ENCODE results near the gene LLGL1. TPM values are rescaled to one million over a fixed set of nuclear protein-coding genes. Genes with fewer than 3 reads are reported as not detected.
"Not testable (repeated sequence)": the region's sequence is repeated elsewhere in the genome, so short reads cannot be mapped to it uniquely, and the experiment has no call there.

The LLGL1 gene
- total and polyA plus RNA-seq, 11 donors: 5.3 to 20.7 (median 9.0) TPM

- Histone ChIP-seq H3K4me3 (no peak overlapping the region), H3K9me3 (no peaks in the 10 kb centered on the region), H3K27ac (no peak overlapping the region), H3K4me1 (peaks cover 0 to 48% (median 17%) of the 10 kb centered on the region in 12 donors), H3K36me3 (peaks cover 0 to 92% (median 75%) of the 10 kb centered on the region in 9 donors), H3K27me3 (no peaks in the 10 kb centered on the region)
- ATAC-seq: peak in 1 of 4 donors; percentile 25
- no peak for DNase-seq
- TF ChIP-seq CTCF (IDR thresholded peaks at IDR 0.05) (no peak), POLR2A (IDR thresholded peaks at IDR 0.05) (no peak)
- intact Hi-C loops (cut with DNase I): no loop called here
- 66 to 83% (median 75%) methylated on average over 2 of the region's 2 CpGs for WGBS, 4 donors
Measured at GRCh38 chr17:18205861-18206260, 19.6 kb upstream of the LLGL1 start.

- Histone ChIP-seq H3K27me3 (no peaks in the 10 kb centered on the region), H3K4me3 (no peak overlapping the region), H3K27ac (no peak overlapping the region), H3K9me3 (no peaks in the 10 kb centered on the region), H3K4me1 (peaks cover 0 to 38% (median 9%) of the 10 kb centered on the region in 12 donors), H3K36me3 (peaks cover 0 to 92% (median 75%) of the 10 kb centered on the region in 9 donors)
- intact Hi-C loops (cut with DNase I): no loop called here
- TF ChIP-seq POLR2A (IDR thresholded peaks at IDR 0.05): no peak
- TF ChIP-seq CTCF (IDR thresholded peaks at IDR 0.05): no peak
- DNase-seq (no peak), ATAC-seq (no peak)
Measured at GRCh38 chr17:18206962-18207361, 18.5 kb upstream of the LLGL1 start.

- intact Hi-C loops (cut with DNase I): no loop called here
- Histone ChIP-seq H3K36me3 (peaks cover 0 to 83% (median 75%) of the 10 kb centered on the region in 9 donors), H3K27ac (no peak overlapping the region), H3K4me3 (no peak overlapping the region), H3K4me1 (peaks cover 0 to 27% (median 8%) of the 10 kb centered on the region in 12 donors), H3K9me3 (no peaks in the 10 kb centered on the region), H3K27me3 (no peaks in the 10 kb centered on the region)
- ATAC-seq: no peak
- WGBS, 4 donors: 86 to 88% (median 87%) methylated on average over 19 of the region's 19 CpGs
- no peak for DNase-seq
- TF ChIP-seq CTCF (IDR thresholded peaks at IDR 0.05): no peak
- TF ChIP-seq POLR2A (IDR thresholded peaks at IDR 0.05): no peak
Measured at GRCh38 chr17:18208092-18208491, 17.3 kb upstream of the LLGL1 start.

GRCh38 chr17:18213666-18214270 lies 11.7 kb upstream of the LLGL1 start:
- no peak overlapping the region for H3K4me3 ChIP-seq
- intact Hi-C loops (cut with DNase I): loop anchor here in 3 of 10 donors (10.0 kb wide), 2 partner anchors 69 to 101 kb away; partner anchors contain the start of genes SMCR8 (in 1 of the 3) and TOP3A (in 1 of the 3)
- TF ChIP-seq CTCF (IDR thresholded peaks at IDR 0.05): no peak
- no peak for TF ChIP-seq POLR2A (IDR thresholded peaks at IDR 0.05)
- no peaks in the 10 kb centered on the region for H3K27me3 ChIP-seq
- H3K4me1 ChIP-seq: peaks cover 0 to 9% (median 0%) of the 10 kb centered on the region in 12 donors
- H3K36me3 ChIP-seq: peaks cover 0 to 32% (median 25%) of the 10 kb centered on the region in 9 donors
- DNase-seq (no peak), ATAC-seq (no peak)
- WGBS, 4 donors: 63 to 64% (median 64%) methylated on average over 7 of the region's 7 CpGs
- no peaks in the 10 kb centered on the region for H3K9me3 ChIP-seq
- no peak overlapping the region for H3K27ac ChIP-seq

- not testable (repeated sequence) for H3K4me3 ChIP-seq, H3K27ac ChIP-seq, H3K27me3 ChIP-seq, ATAC-seq, DNase-seq, H3K36me3 ChIP-seq, H3K9me3 ChIP-seq
- intact Hi-C loops (cut with DNase I): loop anchor here in 6 of 10 donors (2.0 to 10.0 kb wide), 5 partner anchors 42 to 105 kb away; partner anchors contain the start of genes FLII (in 1 of the 6), SMCR8 (in 1 of the 6) and TOP3A (in 1 of the 6)
- WGBS, 4 donors: 79 to 86% (median 83%) methylated on average over 11 of the region's 11 CpGs
- H3K4me1 ChIP-seq: peaks cover 0 to 15% (median 1%) of the 10 kb centered on the region in 12 donors
Measured at GRCh38 chr17:18216906-18217305, 8.5 kb upstream of the LLGL1 start.
